Islet precursor cell (in vitro differentiated cells): ENCODE measurements around the gene PLA2G4B.

Experiments used
- DNase-seq: peaks from one replicate; pipeline ENCODE4 v3.0.0-alpha.2; 2018

The PLA2G4B gene

GRCh38 chr15:41838400-41838897 lies at the start of gene PLA2G4B:
Gene PLA2G4B, plus strand, starts transcription at chr15:41838847. Its CDS starts 67 bp downstream, at chr15:41838914.
- DNase-seq, result no peak

GRCh38 chr15:41789236-41789635 lies 49.4 kb upstream of the PLA2G4B start:
- no peak for DNase-seq

- DNase-seq, result no peak
Observed at GRCh38 chr15:41789662-41790061, 49.0 kb upstream of the PLA2G4B start.

- DNase-seq, result no peak
Observed at GRCh38 chr15:41790169-41790568, 48.5 kb upstream of the PLA2G4B start.

- peak; percentile 79 for DNase-seq
Observed at GRCh38 chr15:41790756-41791546, 47.7 kb upstream of the PLA2G4B start.

GRCh38 chr15:41791547-41791937 lies 47.1 kb upstream of the PLA2G4B start:
- no peak for DNase-seq

GRCh38 chr15:41792000-41792637 lies 46.5 kb upstream of the PLA2G4B start:
- DNase-seq, result no peak

- no peak for DNase-seq
Observed at GRCh38 chr15:41794081-41794480, 44.6 kb upstream of the PLA2G4B start.

- no peak for DNase-seq
Observed at GRCh38 chr15:41795996-41796856, 42.4 kb upstream of the PLA2G4B start.

- peak; percentile 53 for DNase-seq
Observed at GRCh38 chr15:41797201-41797944, 41.3 kb upstream of the PLA2G4B start.

GRCh38 chr15:41798607-41799487 lies 39.8 kb upstream of the PLA2G4B start:
- DNase-seq, result peak; percentile 79

GRCh38 chr15:41799488-41799805 lies 39.2 kb upstream of the PLA2G4B start:
- DNase-seq, result no peak

- no peak for DNase-seq
Observed at GRCh38 chr15:41801185-41801584, 37.5 kb upstream of the PLA2G4B start.

- no peak for DNase-seq
Observed at GRCh38 chr15:41801850-41802455, 36.7 kb upstream of the PLA2G4B start.

- DNase-seq, result peak; percentile 85
Observed at GRCh38 chr15:41804361-41804760, 34.3 kb upstream of the PLA2G4B start.

GRCh38 chr15:41804916-41805666 lies 33.6 kb upstream of the PLA2G4B start:
- peak; percentile 50 for DNase-seq

GRCh38 chr15:41805711-41806110 lies 32.9 kb upstream of the PLA2G4B start:
- peak; percentile 53 for DNase-seq

- peak; percentile 87 for DNase-seq
Observed at GRCh38 chr15:41806291-41807181, 32.1 kb upstream of the PLA2G4B start.

- no peak for DNase-seq
Observed at GRCh38 chr15:41809121-41809520, 29.5 kb upstream of the PLA2G4B start.
